HG03354 (cell line): ENCODE results near the gene CUX1.
"Not testable (repeated sequence)": the region's sequence is repeated elsewhere in the genome, so short reads cannot be mapped to it uniquely, and the experiment has no call there.

Experiments
- ATAC-seq: cut with Tn5 transposase; IDR thresholded peaks from one replicate; pipeline ENCODE4 v1.9.1; 2021; ENCODE audit warnings: mild to moderate bottlenecking; ENCODE audit not compliant: unreplicated experiment, poor library complexity, severe bottlenecking

CUX1 gene

GRCh38 chr7:102317231-102318059 is 500.0 kb downstream of the CUX1 start:
- ATAC-seq: no peak

- ATAC-seq: no peak
These were observed 501.1 kb downstream of the CUX1 start for GRCh38 chr7:102318482-102318971.

GRCh38 chr7:102319671-102320070 is 502.2 kb downstream of the CUX1 start:
- no peak for ATAC-seq

- ATAC-seq: no peak
These were observed 502.8 kb downstream of the CUX1 start for GRCh38 chr7:102320181-102320580.

- ATAC-seq: no peak
These were observed 503.4 kb downstream of the CUX1 start for GRCh38 chr7:102320601-102321350.

GRCh38 chr7:102321351-102322201 is 504.1 kb downstream of the CUX1 start:
- ATAC-seq: no peak

GRCh38 chr7:102322202-102322715 is 504.8 kb downstream of the CUX1 start:
- ATAC-seq: no peak

GRCh38 chr7:102323914-102324195 is 506.4 kb downstream of the CUX1 start:
- no peak for ATAC-seq

- not testable (repeated sequence) for ATAC-seq
These were observed 507.7 kb downstream of the CUX1 start for GRCh38 chr7:102325106-102325505.

- no peak for ATAC-seq
These were observed 508.9 kb downstream of the CUX1 start for GRCh38 chr7:102326157-102326889.

- ATAC-seq: not testable (repeated sequence)
These were observed 509.8 kb downstream of the CUX1 start for GRCh38 chr7:102327183-102327582.

- ATAC-seq: not testable (repeated sequence)
These were observed 511.4 kb downstream of the CUX1 start for GRCh38 chr7:102328863-102329262.

GRCh38 chr7:102329366-102329765 is 511.9 kb downstream of the CUX1 start:
- ATAC-seq: not testable (repeated sequence)

GRCh38 chr7:102330666-102331460 is 513.4 kb downstream of the CUX1 start:
- not testable (repeated sequence) for ATAC-seq
